ENCODE data around the gene ADARB2.

- TF ChIP-seq EP300 (IDR thresholded peaks at IDR 0.05; ENCODE audit: low read depth): no peak
- TF ChIP-seq CTCF (IDR thresholded peaks at IDR 0.05): no peak
- no peak for TF ChIP-seq POLR2A (IDR thresholded peaks at IDR 0.05)
- no peak for TF ChIP-seq POLR2AphosphoS5 (IDR thresholded peaks at IDR 0.05)
Observed at GRCh38 chr10:1646332-1646731, 91.0 kb downstream of the ADARB2 start.
